ENCODE data around the gene SMR3B.

- TF ChIP-seq CTCF (IDR thresholded peaks at IDR 0.05) (no peak), POLR2A (IDR thresholded peaks at IDR 0.05) (no peak)
These were observed 45.0 kb upstream of the SMR3B start for GRCh38 chr4:70337886-70338420.

Data from suprapubic skin (tissue), 3 donors.